Endothelial cell of umbilical vein (primary cell): Measurements from ENCODE around the gene CACNA1S. TPM values are rescaled to one million over a fixed set of nuclear protein-coding genes. Genes with fewer than 3 reads are reported as not detected.

Source experiments
- BruUV-seq: library from RNA; stranded (reverse); fragments of 400-500 nt; replicated peaks from 2 replicates; lab custom pipeline; 2021; lab: Mats Ljungman, UMichigan
- CTCF ChIA-PET: fragments of 300-600, 350-600 bp; sonication (Branson Sonifier 250); formaldehyde crosslinking; loops from one replicate; lab custom pipeline; 2021; ENCODE audit warnings: antibody characterized with exemption, inconsistent platforms; lab: Charles Lee
- POLR2A ChIA-PET: fragments of 300-600, 350-600 bp; sonication (Branson Sonifier 250); formaldehyde crosslinking; loops from one replicate; lab custom pipeline; 2021; ENCODE audit warnings: antibody characterized with exemption, inconsistent platforms; lab: Charles Lee
- DNase-seq: peaks from one replicate; pipeline ENCODE4 v3.0.0-alpha.2; 2011; ENCODE audit warnings: low read depth, low spot score
- FAIRE-seq: peaks from 2 replicates; lab custom pipeline; 2011; peaks lifted over from hg19 to GRCh38; lab: Jason Lieb, UNC
- H2AFZ ChIP-seq: 2 replicates; pipeline ENCODE4 v1.6.0; 2012; ENCODE audit warnings: low read depth, low read length, control low read depth, inconsistent platforms
- H3K27ac ChIP-seq: 2 replicates; pipeline ENCODE4 v1.5.1; 2011; ENCODE audit warnings: low read depth, mild to moderate bottlenecking, control low read depth, low read length, moderate library complexity; ENCODE audit not compliant: insufficient read depth
- H3K27me3 ChIP-seq, 2 experiments: 2 replicates each; pipeline versions ENCODE4 v1.6.0 to v1.6.1; 2011; ENCODE audit warnings: low read length in 2 of 2, mixed read lengths in 1 of 2; ENCODE audit not compliant: control insufficient read depth in 2 of 2, insufficient read depth in 2 of 2
- H3K36me3 ChIP-seq, 2 experiments: 2 replicates in 1 of 2; 3 replicates in 1 of 2; pipeline ENCODE4 v1.5.1; 2011; ENCODE audit warnings: low read length in 2 of 2, mild to moderate bottlenecking in 1 of 2, moderate library complexity in 1 of 2; ENCODE audit not compliant: control insufficient read depth in 2 of 2, insufficient read depth in 2 of 2; ENCODE audit errors: extremely low read depth in 1 of 2
- H3K4me1 ChIP-seq: 3 replicates; pipeline ENCODE4 v1.5.1; 2011; ENCODE audit warnings: mild to moderate bottlenecking, low read length; ENCODE audit not compliant: control insufficient read depth, insufficient read depth; ENCODE audit errors: extremely low read depth
- H3K4me2 ChIP-seq: 2 replicates; pipeline ENCODE4 v1.6.1; 2011; ENCODE audit warnings: low read length, control low read depth, mixed read lengths; ENCODE audit not compliant: insufficient read depth
- H3K4me3 ChIP-seq, 3 experiments: fragments of 200-600 bp in 1 of 3; sonication (generic), shearing (Covaris generic) in 1 of 3; replicated peaks in 1 of 3; 2 replicates each; pipeline ENCODE4 v1.5.1; 2011 to 2016; ENCODE audit warnings: control low read depth in 3 of 3, low read length in 3 of 3, mild to moderate bottlenecking in 2 of 3, inconsistent platforms in 1 of 3, low read depth in 1 of 3, moderate library complexity in 1 of 3; ENCODE audit not compliant: insufficient read depth in 1 of 3
- H3K79me2 ChIP-seq: 2 replicates; pipeline ENCODE4 v1.6.0; 2012; ENCODE audit warnings: low read length, inconsistent platforms; ENCODE audit not compliant: control insufficient read depth, insufficient read depth
- H3K9ac ChIP-seq: replicated peaks from 2 replicates; pipeline ENCODE3; 2011; ENCODE audit warnings: low read length, control low read depth; ENCODE audit not compliant: insufficient read depth; ENCODE audit errors: extremely low read depth
- H3K9me1 ChIP-seq: replicated peaks from 3 replicates; pipeline ENCODE4 v1.6.0; 2011; ENCODE audit warnings: mild to moderate bottlenecking, low read length; ENCODE audit not compliant: control insufficient read depth, insufficient read depth; ENCODE audit errors: extremely low read depth
- H3K9me3 ChIP-seq: replicated peaks from 2 replicates; pipeline ENCODE4 v1.5.1; 2012; ENCODE audit warnings: low read length, inconsistent platforms; ENCODE audit not compliant: control insufficient read depth, insufficient read depth
- H4K20me1 ChIP-seq: replicated peaks from 2 replicates; pipeline ENCODE3; 2011; ENCODE audit warnings: mild to moderate bottlenecking, low read length; ENCODE audit not compliant: control insufficient read depth, insufficient read depth; ENCODE audit errors: extremely low read depth
- CTCF ChIP-seq, 2 donors: IDR thresholded peaks; 1 replicate in 1 of 2; 2 replicates in 1 of 2; pipeline ENCODE4 v1.5.1; 2011; ENCODE audit warnings: low read length in 2 of 2, mild to moderate bottlenecking in 2 of 2, moderate library complexity in 2 of 2, control low read depth in 1 of 2, inconsistent platforms in 1 of 2, low read depth in 1 of 2; ENCODE audit not compliant: insufficient read depth in 1 of 2; ENCODE audit errors: extremely low read depth in 1 of 2
- EZH2 ChIP-seq: IDR thresholded peaks from 2 replicates; pipeline ENCODE4 v1.6.1; 2012; ENCODE audit warnings: borderline replicate concordance, low read depth, mild to moderate bottlenecking, moderate library complexity, low read length, inconsistent platforms; ENCODE audit not compliant: severe bottlenecking
- FOS ChIP-seq: IDR thresholded peaks from 2 replicates; pipeline ENCODE4 v1.6.1; 2011; ENCODE audit warnings: mild to moderate bottlenecking, low read length, moderate library complexity, borderline replicate concordance; ENCODE audit not compliant: insufficient read depth
- GATA2 ChIP-seq: IDR thresholded peaks from 2 replicates; pipeline ENCODE4 v1.7.0; 2011; ENCODE audit warnings: low read depth, mild to moderate bottlenecking, moderate library complexity, mixed read lengths, low read length; ENCODE audit not compliant: insufficient read length, insufficient read depth
- JUN ChIP-seq: IDR thresholded peaks from 2 replicates; pipeline ENCODE4 v1.6.1; 2011; ENCODE audit warnings: borderline replicate concordance, low read depth; ENCODE audit not compliant: insufficient read length, insufficient read depth
- MAX ChIP-seq: IDR thresholded peaks from 2 replicates; pipeline ENCODE4 v1.6.1; 2011; ENCODE audit not compliant: insufficient read depth, insufficient read length
- MYC ChIP-seq: IDR thresholded peaks from one replicate; pipeline ENCODE4 v1.6.1; 2011; ENCODE audit warnings: mild to moderate bottlenecking, low read depth, low read length
- POLR2A ChIP-seq: IDR thresholded peaks from 2 replicates; pipeline ENCODE4 v1.6.1; 2012; ENCODE audit warnings: low read depth, mild to moderate bottlenecking, control low read depth, low read length
- POLR2AphosphoS5 ChIP-seq: IDR thresholded peaks from 2 replicates; pipeline ENCODE4 v1.6.1; 2012; ENCODE audit warnings: low read depth, mild to moderate bottlenecking, control low read depth, low read length, moderate library complexity; ENCODE audit not compliant: insufficient read depth
- dilution Hi-C: fragments of 300-500 bp; cut with MboI; formaldehyde crosslinking; loops from one replicate; pipeline ENCODE4 v1.15.0; 2019; ENCODE audit warnings: low sequenced_read_pairs; ENCODE audit not compliant: extremely low pct_ligation_motif_present
- intact Hi-C: fragments of 100-400 bp; cut with micrococcal nuclease; formaldehyde crosslinking; loops from one replicate; pipeline ENCODE4 v1.10.0; 2022
- polyA plus RNA-seq, 4 experiments: library from polyadenylated mRNA; depleted of rRNA in 3 of 4; stranded (reverse) in 3 of 4; unstranded in 1 of 4; fragments of >200 nt; gene quantifications; 2 replicates each; pipeline versions ENCODE4 v1.2.1 to v1.2.3, GENCODE V29; 2011 to 2012; ENCODE audit warnings: missing spikeins in 1 of 4
- total RNA-seq: library from RNA; stranded (reverse); gene quantifications from 2 replicates; pipeline ENCODE4 v1.2.3, GENCODE V29; 2021

Gene CACNA1S
- total and polyA plus RNA-seq, 2 donors (not counting 3 experiments of a cell fraction or from before 2014, with no cell fraction given): not detected

GRCh38 chr1:201021630-201022492 is 90.4 kb downstream of the CACNA1S start:
- H3K36me3 ChIP-seq: no peaks in the 10 kb centered on the region
- BruUV-seq: no TSS peak
- no peak overlapping the region for H2AFZ ChIP-seq
- TF ChIP-seq FOS (no peak), POLR2A (no peak), MAX (no peak), GATA2 (no peak), POLR2AphosphoS5 (no peak), JUN (no peak), CTCF (IDR thresholded peaks at IDR 0.05; ENCODE audit: extremely low read depth in 1 of 2, insufficient read depth in 1 of 2, low read depth in 1 of 2, low read length in 2 of 2) (no peak), MYC (no peak), EZH2 (no peak)
- ChIA-PET POLR2A (no interaction called here), CTCF (interaction anchor here (0.8 to 7.0 kb wide), 10 partner anchors 6 to 463 kb away, joined by 3 to 94 read pairs (median 5); no protein-coding TSS in a partner anchor)
- intact Hi-C loops: no loop called here
- no peaks in the 10 kb centered on the region for H4K20me1 ChIP-seq
- peaks cover 26% of the 10 kb centered on the region for H3K4me1 ChIP-seq
- H3K9me3 ChIP-seq: no peaks in the 10 kb centered on the region
- H3K27ac ChIP-seq: no peak overlapping the region
- H3K4me3 ChIP-seq: no peak overlapping the region
- H3K4me2 ChIP-seq: no peak overlapping the region
- no peak overlapping the region for H3K9ac ChIP-seq
- H3K27me3 ChIP-seq: no peaks in the 10 kb centered on the region
- dilution Hi-C loops: no loop called here
- DNase-seq (no peak), FAIRE-seq (no peak)
- no peaks in the 10 kb centered on the region for H3K79me2 ChIP-seq
- no peaks in the 10 kb centered on the region for H3K9me1 ChIP-seq
